ENCODE results near the gene CDC34.

CDC34 gene, protein sequence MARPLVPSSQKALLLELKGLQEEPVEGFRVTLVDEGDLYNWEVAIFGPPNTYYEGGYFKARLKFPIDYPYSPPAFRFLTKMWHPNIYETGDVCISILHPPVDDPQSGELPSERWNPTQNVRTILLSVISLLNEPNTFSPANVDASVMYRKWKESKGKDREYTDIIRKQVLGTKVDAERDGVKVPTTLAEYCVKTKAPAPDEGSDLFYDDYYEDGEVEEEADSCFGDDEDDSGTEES

DNA sequence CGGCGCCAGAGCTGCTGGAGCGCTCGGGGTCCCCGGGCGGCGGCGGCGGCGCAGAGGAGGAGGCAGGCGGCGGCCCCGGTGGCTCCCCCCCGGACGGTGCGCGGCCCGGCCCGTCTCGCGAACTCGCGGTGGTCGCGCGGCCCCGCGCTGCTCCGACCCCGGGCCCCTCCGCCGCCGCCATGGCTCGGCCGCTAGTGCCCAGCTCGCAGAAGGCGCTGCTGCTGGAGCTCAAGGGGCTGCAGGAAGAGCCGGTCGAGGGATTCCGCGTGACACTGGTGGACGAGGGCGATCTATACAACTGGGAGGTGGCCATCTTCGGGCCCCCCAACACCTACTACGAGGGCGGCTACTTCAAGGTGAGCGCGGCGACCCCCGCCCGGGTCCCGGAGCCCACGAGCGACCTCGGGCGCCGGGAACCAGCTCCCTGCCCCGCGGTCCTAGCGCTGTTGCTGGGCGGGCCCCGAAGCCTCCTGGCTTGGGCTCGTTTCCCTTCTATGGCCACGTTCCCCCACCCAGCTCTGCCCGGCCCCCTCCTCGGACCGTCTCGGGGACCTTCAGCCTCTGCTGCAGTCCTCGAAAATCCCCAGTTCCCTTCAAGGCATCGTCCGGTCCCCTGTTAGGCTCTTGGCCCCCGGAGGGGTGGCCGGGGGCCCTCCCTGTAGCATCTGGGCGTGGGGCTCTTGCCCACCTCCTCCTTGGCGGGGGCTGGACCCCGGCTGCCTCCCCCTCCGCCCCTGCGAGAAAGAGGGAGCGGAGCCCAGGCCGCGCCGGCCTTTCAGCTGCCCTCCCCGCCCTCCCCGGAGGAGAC lies at the start of gene CDC34:
TSS of gene CDC34 (plus strand) at position 8 of the 808 bp plus-strand sequence. CDS start at position 180, 172 bp downstream.
- DNase-seq: no peak

- DNase-seq: no peak
These were observed 49.1 kb upstream of the CDC34 start for GRCh38 chr19:482186-483041.

GRCh38 chr19:483332-484072 lies 48.1 kb upstream of the CDC34 start:
- DNase-seq: no peak

DNA sequence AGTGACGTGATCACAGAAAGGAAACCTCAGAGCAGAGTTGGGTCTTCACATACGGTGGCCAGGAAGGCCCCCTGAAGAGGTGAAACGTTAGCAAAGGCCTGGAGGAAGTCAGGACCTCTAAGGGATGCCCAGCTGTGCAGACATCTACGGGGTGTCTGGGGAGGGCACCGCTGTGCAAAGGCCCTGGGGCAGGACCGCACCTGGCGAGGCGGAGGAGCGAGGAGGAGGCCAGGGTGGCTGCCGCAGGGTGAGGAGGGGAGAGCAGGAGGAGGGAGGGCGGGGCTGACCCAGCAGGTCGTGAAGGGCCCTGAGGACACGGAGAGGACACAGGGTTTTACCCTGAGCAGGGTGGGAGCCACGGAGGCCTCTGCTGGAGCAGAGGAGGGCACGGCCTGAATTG lies 47.1 kb upstream of the CDC34 start:
- no peak for DNase-seq

GRCh38 chr19:485077-485476 lies 46.5 kb upstream of the CDC34 start:
- DNase-seq: no peak

DNA sequence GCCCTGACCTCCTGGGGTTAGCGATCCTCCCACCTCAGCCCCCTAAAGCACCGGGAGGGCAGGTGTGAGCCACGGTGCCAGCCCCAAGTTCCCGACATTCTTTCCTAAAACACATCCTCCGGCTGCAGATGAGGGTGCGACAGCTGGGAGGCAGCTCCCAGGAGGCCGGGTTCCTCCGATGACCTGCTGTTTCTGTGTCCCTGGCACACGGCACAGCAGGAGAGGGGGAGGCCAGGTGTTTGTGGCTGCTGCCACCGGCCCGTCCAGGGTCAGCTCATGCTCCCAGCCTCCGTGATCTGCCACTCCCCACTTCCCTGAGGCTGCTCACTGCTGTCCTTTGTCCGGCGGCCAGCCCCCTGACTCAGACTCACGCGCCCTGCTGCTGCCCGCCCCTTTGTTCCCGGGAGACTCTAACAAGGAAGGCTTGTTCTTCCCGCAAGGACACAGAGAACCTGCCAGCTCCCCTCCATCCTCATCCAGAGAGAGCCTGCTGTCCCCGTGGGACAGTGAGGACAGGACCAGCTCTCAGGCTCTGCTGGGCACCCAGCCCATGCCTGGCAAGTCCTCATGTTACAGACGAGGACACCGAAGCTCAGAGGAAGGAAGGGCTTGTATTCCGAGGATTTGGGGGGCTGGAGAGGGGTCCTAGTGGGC lies 45.9 kb upstream of the CDC34 start:
- peak; percentile 57 for DNase-seq

GRCh38 chr19:488505-489417 lies 42.8 kb upstream of the CDC34 start:
- peak; percentile 94 for DNase-seq

- DNase-seq: no peak
These were observed 42.0 kb upstream of the CDC34 start for GRCh38 chr19:489418-490196.

DNA sequence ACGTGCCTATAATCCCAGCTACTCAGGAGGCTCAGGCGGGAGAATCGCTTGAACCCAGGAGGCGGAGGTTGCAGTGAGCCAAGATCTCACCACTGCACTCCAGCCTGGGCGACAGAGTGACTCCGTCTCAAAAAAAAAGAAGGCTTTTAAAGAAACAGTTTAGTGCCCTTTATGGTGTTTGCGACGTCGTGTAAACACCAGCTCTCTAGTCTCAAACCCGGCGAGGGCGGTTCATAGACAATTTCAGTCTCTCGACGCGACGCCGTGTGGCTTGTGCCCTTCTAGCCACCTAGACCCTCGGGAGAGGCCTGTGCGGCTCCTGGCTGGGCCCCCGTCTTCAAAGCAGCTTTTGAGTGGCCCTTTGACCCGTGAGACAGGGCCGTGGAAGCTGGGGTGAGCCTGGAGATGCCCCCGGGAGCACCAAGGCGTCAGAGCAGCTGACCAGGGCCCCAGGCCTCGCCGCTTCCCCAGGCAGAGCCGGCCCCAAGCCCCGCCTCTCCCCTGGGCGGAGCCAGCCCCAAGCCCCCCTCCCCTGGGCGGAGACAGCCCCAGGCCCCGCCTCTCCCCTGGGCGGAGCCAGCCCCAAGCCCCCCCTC lies 40.3 kb upstream of the CDC34 start:
- DNase-seq: no peak

DNA sequence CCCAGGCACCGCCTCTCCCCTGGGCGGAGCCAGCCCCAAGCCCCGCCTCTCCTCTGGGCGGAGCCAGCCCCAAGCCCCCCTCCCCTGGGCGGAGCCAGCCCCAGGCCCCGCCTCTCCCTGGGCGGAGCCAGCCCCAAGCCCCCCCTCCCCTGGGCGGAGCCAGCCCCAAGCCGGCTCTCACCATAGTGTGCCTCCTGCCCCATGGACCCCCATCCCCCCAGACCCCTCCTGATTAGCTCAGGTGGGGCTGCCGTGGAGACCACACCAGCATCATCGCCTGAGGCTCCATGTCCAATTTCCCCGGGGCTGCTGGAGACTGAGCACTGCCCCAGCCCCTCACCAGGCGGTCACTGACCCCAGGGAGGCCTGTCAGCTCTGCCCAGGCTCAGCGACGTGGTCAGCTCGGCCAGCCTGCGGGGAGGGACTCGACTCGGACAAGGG lies 39.4 kb upstream of the CDC34 start:
- DNase-seq: no peak

GRCh38 chr19:493391-494170 lies 38.0 kb upstream of the CDC34 start:
- DNase-seq: no peak

DNA sequence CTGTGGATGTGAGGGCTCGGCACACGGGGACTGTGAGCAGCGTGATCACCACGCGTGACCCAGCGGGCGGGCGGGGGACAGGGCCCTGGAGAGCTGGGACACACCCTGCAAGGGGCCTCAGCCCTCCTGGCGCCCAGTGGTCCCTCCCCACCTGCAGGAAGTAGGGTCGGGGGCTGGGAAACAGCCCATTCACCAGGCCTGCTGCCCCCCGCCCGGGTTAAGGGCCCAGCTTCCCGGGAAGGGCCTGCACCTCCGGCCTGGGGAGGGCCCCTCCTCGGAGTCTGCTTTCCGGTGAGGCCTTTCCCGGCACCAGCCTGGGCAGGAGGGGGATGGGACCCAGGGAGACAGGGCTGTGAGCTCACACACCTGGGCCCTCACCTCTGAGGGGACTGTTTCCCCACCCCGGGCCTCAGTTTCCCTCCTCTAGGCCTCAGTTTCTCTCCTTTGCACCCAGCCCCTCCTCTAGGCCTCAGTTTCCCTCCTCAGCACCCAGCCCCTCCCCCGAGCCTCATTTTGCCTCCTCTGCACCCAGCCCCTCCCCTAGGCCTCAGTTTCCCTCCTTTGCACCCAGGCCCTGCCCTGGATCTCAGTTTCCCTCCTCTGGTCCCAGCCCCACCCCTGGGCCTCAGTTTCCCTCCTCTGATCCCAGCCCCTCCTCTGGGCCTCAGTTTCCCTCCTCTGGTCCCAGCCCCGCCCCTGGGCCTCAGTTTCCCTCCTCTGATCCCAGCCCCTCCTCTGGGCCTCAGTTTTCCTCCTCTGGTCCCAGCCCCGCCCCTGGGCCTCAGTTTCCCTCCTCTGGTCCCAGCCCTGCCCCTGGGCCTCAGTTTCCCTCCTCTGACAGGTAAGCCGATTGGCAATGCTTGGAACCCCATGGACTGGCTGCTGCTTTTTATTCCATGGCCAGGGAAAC lies 37.1 kb upstream of the CDC34 start:
- no peak for DNase-seq

GRCh38 chr19:495081-495401 lies 36.5 kb upstream of the CDC34 start:
- no peak for DNase-seq

GRCh38 chr19:495402-496111 lies 36.0 kb upstream of the CDC34 start:
- no peak for DNase-seq

DNA sequence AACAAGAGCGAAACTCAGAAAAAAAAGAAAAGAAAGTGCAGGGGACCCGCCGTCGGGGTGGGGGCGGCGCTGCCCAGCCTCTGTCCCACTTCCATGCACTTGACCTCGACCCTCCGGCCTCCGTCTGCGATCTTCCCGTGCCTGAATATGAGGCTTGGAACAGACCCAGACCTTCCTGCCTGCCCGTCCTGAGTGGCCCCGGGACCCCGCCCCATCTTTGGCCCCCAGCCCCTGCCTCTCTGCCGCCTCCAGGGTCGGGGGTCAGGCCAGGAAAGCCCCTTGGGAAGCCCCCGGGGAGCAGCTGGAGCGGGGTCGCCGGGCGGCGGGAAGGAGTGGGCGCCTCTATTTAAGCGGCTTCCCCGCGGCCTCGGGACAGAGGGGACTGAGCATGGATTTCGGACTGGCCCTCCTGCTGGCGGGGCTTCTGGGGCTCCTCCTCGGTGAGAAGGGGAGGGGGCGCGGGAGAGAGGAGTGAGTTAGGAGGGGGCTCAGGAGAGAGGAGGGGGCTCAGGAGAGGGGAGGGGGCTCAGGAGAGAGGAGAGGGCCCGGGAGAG lies 35.4 kb upstream of the CDC34 start, which contains the start of gene MADCAM1:
TSS of gene MADCAM1 (plus strand) at position 375 of the 554 bp plus-strand sequence. CDS start at position 389, 14 bp downstream.
- DNase-seq: no peak

GRCh38 chr19:496986-497385 lies 34.6 kb upstream of the CDC34 start:
- no peak for DNase-seq

DNA sequence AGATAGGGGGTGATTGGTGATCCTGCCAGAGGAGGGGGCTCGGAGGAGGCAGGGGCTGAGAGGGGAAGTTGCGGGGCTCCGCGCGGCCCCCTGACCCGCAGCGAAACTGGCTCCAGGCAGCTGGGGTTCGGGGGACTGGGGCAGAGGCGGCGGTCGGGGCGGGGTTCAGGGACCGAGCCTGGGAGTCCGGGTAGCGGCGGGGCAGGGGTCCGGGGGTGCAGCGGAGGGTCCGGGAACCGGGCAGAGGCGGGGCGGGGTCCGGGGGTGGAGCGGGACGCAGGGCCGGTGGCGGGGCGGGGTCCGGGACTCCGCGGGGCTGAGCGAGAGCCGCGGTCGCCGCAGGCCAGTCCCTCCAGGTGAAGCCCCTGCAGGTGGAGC lies 34.1 kb upstream of the CDC34 start:
- DNase-seq: no peak

All from HCEC 1CT (cell line).